HEK293T (cell line): ENCODE measurements around the gene SCARB2.

Experiments used
- BHLHE40 ChIP-seq: fragments of 450-650 bp; IDR thresholded peaks from 2 replicates; pipeline ENCODE4 v1.6.1; 2016; ENCODE audit warnings: mild to moderate bottlenecking, moderate library complexity, borderline replicate concordance
- CTBP1 ChIP-seq: fragments of 450-650 bp; IDR thresholded peaks from 2 replicates; pipeline ENCODE4 v1.6.1; 2016; ENCODE audit warnings: borderline replicate concordance
- FOXK2 ChIP-seq: fragments of 450-650 bp; IDR thresholded peaks from 2 replicates; pipeline ENCODE4 v1.6.1; 2016; ENCODE audit warnings: mild to moderate bottlenecking
- FOXM1 ChIP-seq: fragments of 450-650 bp; IDR thresholded peaks from 2 replicates; pipeline ENCODE4 v1.6.1; 2017; ENCODE audit warnings: mild to moderate bottlenecking, borderline replicate concordance
- L3MBTL2 ChIP-seq: fragments of 450-650 bp; conservative IDR thresholded peaks from 2 replicates; pipeline ENCODE4 v1.6.1; 2016; ENCODE audit warnings: mild to moderate bottlenecking
- NFRKB ChIP-seq: fragments of 450-650 bp; IDR thresholded peaks from 2 replicates; pipeline ENCODE4 v1.6.1; 2016; ENCODE audit warnings: mild to moderate bottlenecking, moderate library complexity
- PKNOX1 ChIP-seq: fragments of 450-650 bp; IDR thresholded peaks from 2 replicates; pipeline ENCODE4 v1.6.1; 2016
- SP1 ChIP-seq: fragments of 450-650 bp; IDR thresholded peaks from 2 replicates; pipeline ENCODE4 v1.6.1; 2017
- SUZ12 ChIP-seq: fragments of 450-650 bp; IDR thresholded peaks from 2 replicates; pipeline ENCODE4 v1.6.1; 2016; ENCODE audit warnings: mild to moderate bottlenecking

DNA sequence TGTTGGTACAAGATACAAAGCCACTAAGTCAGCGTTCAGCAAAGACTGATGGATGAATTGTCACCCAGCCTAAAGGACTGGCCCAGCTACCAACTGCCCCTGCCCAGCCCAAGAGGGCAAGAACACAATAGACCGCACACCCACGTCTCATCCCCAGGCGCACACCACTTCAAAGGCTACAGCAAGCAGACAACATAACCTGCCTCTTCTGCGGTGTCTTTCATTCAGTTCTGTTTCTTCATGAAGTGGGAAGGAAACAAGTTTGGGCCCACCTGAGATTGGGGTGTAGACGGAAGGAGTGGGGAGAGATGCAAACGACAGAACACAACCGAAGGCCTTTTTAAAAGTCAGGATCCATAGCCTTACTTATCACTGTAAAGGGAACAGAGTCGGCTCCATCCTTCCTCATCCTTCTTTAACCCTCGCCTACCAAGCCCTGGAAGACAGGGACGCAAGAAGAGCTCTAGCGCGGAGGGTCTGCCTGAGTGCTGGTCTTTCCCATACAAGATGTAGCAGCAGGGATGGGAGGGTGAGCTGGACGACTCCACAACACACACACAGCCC lies 691 bp downstream of the SCARB2 start:
- TF ChIP-seq SUZ12 (no peak), L3MBTL2 (no peak), SP1 (no peak), CTBP1 (no peak), BHLHE40 (no peak), FOXM1 (no peak), PKNOX1 (no peak), NFRKB (no peak), FOXK2 (no peak)
